K562 (cell line): ENCODE data around the gene UVRAG. TPM values are rescaled to one million over a fixed set of nuclear protein-coding genes. Genes with fewer than 3 reads are reported as not detected.

ENCODE experiments used
- ARHGAP35 ChIP-seq: fragments of 450-650 bp; IDR thresholded peaks from 2 replicates; pipeline ENCODE4 v1.6.1; 2018; ENCODE audit not compliant: partially characterized antibody
- MCM7 ChIP-seq, 2 experiments: fragments of 450-650 bp; IDR thresholded peaks; 2 replicates each; pipeline ENCODE4 v1.6.1; 2016 to 2018
- PHF8 ChIP-seq: fragments of 200-600 bp; sonication (generic); IDR thresholded peaks from 2 replicates; pipeline ENCODE4 v1.6.1; 2012; ENCODE audit warnings: mixed run types, mild to moderate bottlenecking, inconsistent platforms, low read length, moderate library complexity, borderline replicate concordance
- POLR2H ChIP-seq: IDR thresholded peaks from 2 replicates; pipeline ENCODE4 v1.6.1; 2016; ENCODE audit warnings: missing genetic modification characterization, low read depth, mild to moderate bottlenecking, control low read depth, missing compliant biosample characterization, moderate library complexity
- RAD51 ChIP-seq: fragments of 450-650 bp; IDR thresholded peaks from 2 replicates; pipeline ENCODE4 v1.7.1; 2016; ENCODE audit warnings: low read depth, mild to moderate bottlenecking, borderline replicate concordance
- SIRT6 ChIP-seq: IDR thresholded peaks from one replicate; pipeline ENCODE4 v1.6.1; 2012; ENCODE audit warnings: low read depth, mild to moderate bottlenecking, control low read depth, inconsistent platforms, low read length, moderate library complexity
- TSC22D4 ChIP-seq: fragments of 450-650 bp; IDR thresholded peaks from 2 replicates; pipeline ENCODE4 v1.6.1; 2016; ENCODE audit warnings: missing genetic modification characterization, missing biosample characterization, control low read depth
- ZBTB1 ChIP-seq: sonication (generic); formaldehyde crosslinking; IDR thresholded peaks from 2 replicates; pipeline ENCODE4 v1.8.1; 2023; ENCODE audit warnings: missing genetic modification reagents, low read depth, mild to moderate bottlenecking, borderline replicate concordance
- ZBTB5 ChIP-seq: fragments of 450-650 bp; IDR thresholded peaks from 2 replicates; pipeline ENCODE4 v1.6.1; 2017; ENCODE audit warnings: antibody characterized with exemption
- ZC3H4 ChIP-seq: sonication (generic); formaldehyde crosslinking; IDR thresholded peaks from 2 replicates; pipeline ENCODE4 v1.9.0; 2021; ENCODE audit warnings: missing genetic modification reagents, borderline replicate concordance
- ZNF174 ChIP-seq: fragments of 250-450 bp; sonication (Bioruptor Pico); IDR thresholded peaks from 2 replicates; pipeline ENCODE4 v1.4.0; 2020; ENCODE audit warnings: mild to moderate bottlenecking
- ZNF175 ChIP-seq: fragments of 200-800 bp; sonication (Bioruptor generic); IDR thresholded peaks from 2 replicates; pipeline ENCODE4 v1.6.1; 2016; ENCODE audit warnings: low read depth, mild to moderate bottlenecking, missing genetic modification characterization, missing compliant biosample characterization
- ZNF224 ChIP-seq: sonication (generic); formaldehyde crosslinking; IDR thresholded peaks from 2 replicates; pipeline ENCODE4 v1.8.0; 2022; ENCODE audit warnings: mild to moderate bottlenecking, missing genetic modification reagents
- polyA plus RNA-seq, 8 experiments: library from polyadenylated mRNA; depleted of rRNA in 4 of 8; stranded (reverse) in 5 of 8; unstranded in 3 of 8; fragments of >200 nt; fragmentation: Nextera tagmentation in 2 of 8; fragmentation: Illumina TruSeq in 1 of 8; extraction: Ambion mirVana in 2 of 8; extraction: Trizol in 1 of 8; gene quantifications; 2 replicates each; pipeline versions ENCODE4 v1.2.1 to v1.2.3, GENCODE V29; 2011 to 2014; ENCODE audit warnings: inconsistent platforms in 1 of 8, missing spikeins in 1 of 8
- total RNA-seq, 7 experiments: library from RNA; depleted of rRNA in 6 of 7; stranded (reverse); fragments of >200 nt in 6 of 7; fragmentation: Illumina TruSeq in 2 of 7; extraction: Trizol in 2 of 7; gene quantifications; 2 replicates each; pipeline versions ENCODE4 v1.2.1 to v1.2.3, GENCODE V29; 2011 to 2021; ENCODE audit warnings: low replicate concordance in 1 of 7
- TF ChIP-seq, protein P1 (sequence below), 2 experiments: fragments of 450-650 bp; formaldehyde crosslinking in 1 of 2; IDR thresholded peaks; 2 replicates each; pipeline versions ENCODE4 v1.4.0 to v1.6.1; 2014 to 2020; ENCODE audit warnings: mild to moderate bottlenecking in 2 of 2, borderline replicate concordance in 1 of 2, low read depth in 1 of 2
- TF ChIP-seq, protein P2 (sequence below): fragments of 250-450 bp; sonication (Bioruptor Pico); IDR thresholded peaks from 2 replicates; pipeline ENCODE4 v1.8.0; 2022; ENCODE audit warnings: moderate library complexity, mild to moderate bottlenecking, inconsistent platforms

Gene UVRAG
- total and polyA plus RNA-seq, 9 of the 15 experiments (the other 6 are each of a cell fraction or from before 2014, with no cell fraction given) = 3.1 to 17.8 (median 12.4) TPM

DNA sequence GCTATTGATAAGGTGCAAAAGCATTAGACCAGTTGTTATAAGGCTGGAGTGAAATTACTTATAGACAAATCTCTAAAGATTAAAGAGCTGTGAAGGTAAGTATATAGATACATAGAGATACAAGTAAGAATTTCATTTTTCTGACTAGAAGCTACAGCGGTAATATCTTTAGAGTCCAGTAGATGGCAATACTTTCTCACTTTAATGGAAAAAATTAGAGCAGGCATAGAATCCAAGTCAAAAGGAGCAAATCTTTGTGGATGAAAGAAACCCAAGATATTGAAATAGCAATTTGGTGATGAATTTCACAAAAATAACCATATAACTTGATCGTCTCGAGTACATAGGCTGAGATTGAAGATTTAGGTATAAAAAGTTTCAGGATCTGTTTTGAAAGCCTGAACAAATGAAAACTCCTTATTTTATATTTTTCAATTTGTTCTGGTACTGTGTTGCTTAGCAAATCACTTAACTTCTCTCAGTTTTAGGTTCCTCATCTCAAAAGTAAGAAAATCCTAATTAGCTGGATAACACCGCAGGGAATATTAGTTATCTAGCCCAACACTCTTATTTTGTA is 81.9 kb downstream of the UVRAG start (continued):
- TF ChIP-seq SIRT6 (no peak), ZNF175 (CRISPR knock-in tag) (no peak), ZNF174 (CRISPR knock-in tag) (no peak), ZBTB5 (no peak), RAD51 (no peak), ARHGAP35 (no peak), PHF8 (no peak), TSC22D4 (tag) (no peak), MCM7 (IDR thresholded peaks at IDR 0.05) (no peak), ZBTB1 (no peak), ZC3H4 (CRISPR knock-in tag) (no peak), ZNF224 (no peak), POLR2H (tag) (0 out of 2 replicates have a peak, but pooled peaks have one; percentile 35)
- TF ChIP-seq, protein P1, sequence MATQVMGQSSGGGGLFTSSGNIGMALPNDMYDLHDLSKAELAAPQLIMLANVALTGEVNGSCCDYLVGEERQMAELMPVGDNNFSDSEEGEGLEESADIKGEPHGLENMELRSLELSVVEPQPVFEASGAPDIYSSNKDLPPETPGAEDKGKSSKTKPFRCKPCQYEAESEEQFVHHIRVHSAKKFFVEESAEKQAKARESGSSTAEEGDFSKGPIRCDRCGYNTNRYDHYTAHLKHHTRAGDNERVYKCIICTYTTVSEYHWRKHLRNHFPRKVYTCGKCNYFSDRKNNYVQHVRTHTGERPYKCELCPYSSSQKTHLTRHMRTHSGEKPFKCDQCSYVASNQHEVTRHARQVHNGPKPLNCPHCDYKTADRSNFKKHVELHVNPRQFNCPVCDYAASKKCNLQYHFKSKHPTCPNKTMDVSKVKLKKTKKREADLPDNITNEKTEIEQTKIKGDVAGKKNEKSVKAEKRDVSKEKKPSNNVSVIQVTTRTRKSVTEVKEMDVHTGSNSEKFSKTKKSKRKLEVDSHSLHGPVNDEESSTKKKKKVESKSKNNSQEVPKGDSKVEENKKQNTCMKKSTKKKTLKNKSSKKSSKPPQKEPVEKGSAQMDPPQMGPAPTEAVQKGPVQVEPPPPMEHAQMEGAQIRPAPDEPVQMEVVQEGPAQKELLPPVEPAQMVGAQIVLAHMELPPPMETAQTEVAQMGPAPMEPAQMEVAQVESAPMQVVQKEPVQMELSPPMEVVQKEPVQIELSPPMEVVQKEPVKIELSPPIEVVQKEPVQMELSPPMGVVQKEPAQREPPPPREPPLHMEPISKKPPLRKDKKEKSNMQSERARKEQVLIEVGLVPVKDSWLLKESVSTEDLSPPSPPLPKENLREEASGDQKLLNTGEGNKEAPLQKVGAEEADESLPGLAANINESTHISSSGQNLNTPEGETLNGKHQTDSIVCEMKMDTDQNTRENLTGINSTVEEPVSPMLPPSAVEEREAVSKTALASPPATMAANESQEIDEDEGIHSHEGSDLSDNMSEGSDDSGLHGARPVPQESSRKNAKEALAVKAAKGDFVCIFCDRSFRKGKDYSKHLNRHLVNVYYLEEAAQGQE (IDR thresholded peaks at IDR 0.05; ENCODE audit: borderline replicate concordance) = peak; percentile 77
- TF ChIP-seq, protein P1 (CRISPR knock-in tag; IDR thresholded peaks at IDR 0.05; ENCODE audit: low read depth) = no peak
- TF ChIP-seq, protein P2, sequence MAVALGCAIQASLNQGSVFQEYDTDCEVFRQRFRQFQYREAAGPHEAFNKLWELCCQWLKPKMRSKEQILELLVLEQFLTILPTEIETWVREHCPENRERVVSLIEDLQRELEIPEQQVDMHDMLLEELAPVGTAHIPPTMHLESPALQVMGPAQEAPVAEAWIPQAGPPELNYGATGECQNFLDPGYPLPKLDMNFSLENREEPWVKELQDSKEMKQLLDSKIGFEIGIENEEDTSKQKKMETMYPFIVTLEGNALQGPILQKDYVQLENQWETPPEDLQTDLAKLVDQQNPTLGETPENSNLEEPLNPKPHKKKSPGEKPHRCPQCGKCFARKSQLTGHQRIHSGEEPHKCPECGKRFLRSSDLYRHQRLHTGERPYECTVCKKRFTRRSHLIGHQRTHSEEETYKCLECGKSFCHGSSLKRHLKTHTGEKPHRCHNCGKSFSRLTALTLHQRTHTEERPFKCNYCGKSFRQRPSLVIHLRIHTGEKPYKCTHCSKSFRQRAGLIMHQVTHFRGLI (CRISPR knock-in tag) = no peak
